Astrocyte of the spinal cord (primary cell): Measurements from ENCODE around the gene GIT1.

Experiments
- DNase-seq: peaks from one replicate; pipeline ENCODE4 v3.0.0; 2011; ENCODE audit warnings: low read depth, low spot score
- H3K4me3 ChIP-seq: 2 replicates; pipeline ENCODE4 v1.5.1; 2011; ENCODE audit warnings: low read depth, mild to moderate bottlenecking, low read length, moderate library complexity
- CTCF ChIP-seq: IDR thresholded peaks from 2 replicates; pipeline ENCODE4 v1.5.1; 2012; ENCODE audit warnings: low read depth, mild to moderate bottlenecking, low read length, inconsistent platforms
- in situ Hi-C: cut with HindIII; loops from 2 replicates; pipeline ENCODE4 v1.10.0; 2017; ENCODE audit warnings: low sequenced_read_pairs

The GIT1 gene

GRCh38 chr17:29589524-29590410 is at the start of gene GIT1:
Gene GIT1 (minus strand): TSS chr17:29589648. CDS start chr17:29589378, 270 bp downstream.
- in situ Hi-C loops, result no loop called here
- H3K4me3 ChIP-seq, result peak within 1 kb of the TSS; percentile 76
- no peak for TF ChIP-seq CTCF
- DNase-seq, result peak; percentile 82

- TF ChIP-seq CTCF, result no peak
- no peak overlapping the region for H3K4me3 ChIP-seq
- in situ Hi-C loops, result no loop called here
- DNase-seq, result no peak
Observed at GRCh38 chr17:29633886-29634285, 44.4 kb upstream of the GIT1 start.

DNA sequence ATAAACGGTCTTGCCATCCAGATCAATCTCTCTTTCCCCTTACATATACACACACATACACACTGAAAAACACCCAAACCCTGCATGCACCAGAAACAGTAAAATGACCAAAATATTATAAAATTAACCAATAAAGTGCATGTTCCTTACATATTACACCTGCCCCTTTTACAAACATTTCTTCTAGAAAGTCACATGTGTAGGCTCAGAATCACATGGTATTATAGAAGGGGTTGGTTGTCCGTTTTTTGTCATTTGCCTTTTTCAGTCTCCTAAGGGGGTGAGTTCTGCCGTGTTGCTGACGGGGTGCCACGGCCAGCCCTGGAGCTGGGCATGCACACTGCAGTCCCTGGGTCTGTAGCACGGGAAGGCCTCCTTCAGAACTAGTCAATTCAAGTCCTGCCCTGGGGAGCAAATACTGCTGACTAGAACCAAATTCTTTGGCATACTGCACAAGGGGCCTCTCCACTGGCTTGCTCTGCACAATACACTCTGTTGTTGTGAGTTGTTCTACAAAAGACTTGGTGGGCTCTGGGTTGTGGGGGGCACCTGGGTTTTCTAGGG is 41.3 kb upstream of the GIT1 start:
- in situ Hi-C loops, result no loop called here
- DNase-seq, result no peak
- TF ChIP-seq CTCF, result no peak
- no peak overlapping the region for H3K4me3 ChIP-seq

- no peak overlapping the region for H3K4me3 ChIP-seq
- no peak for TF ChIP-seq CTCF
- in situ Hi-C loops, result no loop called here
- no peak for DNase-seq
Observed at GRCh38 chr17:29629839-29630238, 40.4 kb upstream of the GIT1 start.

- TF ChIP-seq CTCF, result no peak
- in situ Hi-C loops, result no loop called here
- DNase-seq, result no peak
- no peak overlapping the region for H3K4me3 ChIP-seq
Observed at GRCh38 chr17:29628644-29629043, 39.2 kb upstream of the GIT1 start.

DNA sequence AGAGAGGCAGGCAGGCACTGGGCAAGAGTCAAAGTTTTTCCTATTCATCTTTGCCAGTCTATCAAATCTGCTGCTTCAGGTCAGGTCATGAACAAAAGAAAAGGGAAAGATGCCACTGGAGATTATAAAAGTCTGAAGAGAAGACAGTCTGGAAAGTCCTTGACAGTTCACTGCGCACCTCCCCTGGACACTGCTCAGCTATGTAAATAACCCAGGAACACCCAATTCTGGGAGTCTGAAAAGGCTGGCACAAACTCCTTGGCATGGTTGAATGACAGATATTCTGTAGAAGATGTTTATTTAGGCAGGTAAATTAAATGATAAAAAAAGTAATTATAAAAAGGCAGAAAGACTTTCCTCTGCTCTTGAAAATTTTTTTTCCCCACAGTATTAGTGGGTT is 38.5 kb upstream of the GIT1 start:
- no peak for TF ChIP-seq CTCF
- no peak overlapping the region for H3K4me3 ChIP-seq
- in situ Hi-C loops, result no loop called here
- no peak for DNase-seq
